ENCODE results near the gene CEP68.
A peak's percentile ranks its signal among the peaks of the same experiment; 100 is the strongest.
"Not testable (repeated sequence)": the region's sequence is repeated elsewhere in the genome, so short reads cannot be mapped to it uniquely, and the experiment has no call there.

Gene CEP68

GRCh38 chr2:65122313-65122712 lies 66.1 kb downstream of the CEP68 start:
- no peak overlapping the region for H3K4me3 ChIP-seq (ENCODE audit: low read length)
- TF ChIP-seq, protein P1, sequence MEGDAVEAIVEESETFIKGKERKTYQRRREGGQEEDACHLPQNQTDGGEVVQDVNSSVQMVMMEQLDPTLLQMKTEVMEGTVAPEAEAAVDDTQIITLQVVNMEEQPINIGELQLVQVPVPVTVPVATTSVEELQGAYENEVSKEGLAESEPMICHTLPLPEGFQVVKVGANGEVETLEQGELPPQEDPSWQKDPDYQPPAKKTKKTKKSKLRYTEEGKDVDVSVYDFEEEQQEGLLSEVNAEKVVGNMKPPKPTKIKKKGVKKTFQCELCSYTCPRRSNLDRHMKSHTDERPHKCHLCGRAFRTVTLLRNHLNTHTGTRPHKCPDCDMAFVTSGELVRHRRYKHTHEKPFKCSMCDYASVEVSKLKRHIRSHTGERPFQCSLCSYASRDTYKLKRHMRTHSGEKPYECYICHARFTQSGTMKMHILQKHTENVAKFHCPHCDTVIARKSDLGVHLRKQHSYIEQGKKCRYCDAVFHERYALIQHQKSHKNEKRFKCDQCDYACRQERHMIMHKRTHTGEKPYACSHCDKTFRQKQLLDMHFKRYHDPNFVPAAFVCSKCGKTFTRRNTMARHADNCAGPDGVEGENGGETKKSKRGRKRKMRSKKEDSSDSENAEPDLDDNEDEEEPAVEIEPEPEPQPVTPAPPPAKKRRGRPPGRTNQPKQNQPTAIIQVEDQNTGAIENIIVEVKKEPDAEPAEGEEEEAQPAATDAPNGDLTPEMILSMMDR (conservative IDR thresholded peaks at IDR 0.05; ENCODE audit: low read depth, low read length): no peak
- no peak for DNase-seq (ENCODE audit: low read depth)

DNA sequence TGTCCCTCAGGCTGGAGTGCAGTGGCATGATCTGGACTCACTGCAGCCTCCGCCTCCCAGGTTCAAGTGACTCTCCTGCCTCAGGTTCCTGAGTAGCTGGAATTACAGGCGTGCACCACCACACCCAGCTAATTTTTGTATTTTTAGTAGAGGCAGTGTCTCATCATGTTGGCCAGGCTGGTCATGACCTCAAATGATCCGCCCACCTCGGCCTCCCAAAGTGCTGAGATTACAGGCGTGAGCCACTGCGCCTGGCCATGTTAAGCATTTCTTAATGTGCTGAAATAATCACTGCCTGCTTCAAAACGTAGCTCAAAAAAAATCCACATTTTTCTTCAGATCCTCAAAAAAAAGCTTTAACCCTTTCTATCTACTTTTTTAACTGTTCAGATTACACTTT lies 69.2 kb downstream of the CEP68 start:
- DNase-seq (ENCODE audit: low read depth); H3K4me3 ChIP-seq (ENCODE audit: low read length): not testable (repeated sequence)

- DNase-seq (ENCODE audit: low read depth): no peak
- H3K4me3 ChIP-seq (ENCODE audit: low read length): peak overlapping the region; percentile 99
- TF ChIP-seq, protein P1 (conservative IDR thresholded peaks at IDR 0.05; ENCODE audit: low read depth, low read length): no peak
These were observed 72.3 kb downstream of the CEP68 start for GRCh38 chr2:65128297-65129190.

- TF ChIP-seq, protein P1 (conservative IDR thresholded peaks at IDR 0.05; ENCODE audit: low read depth, low read length): no peak
- DNase-seq (ENCODE audit: low read depth): no peak
- peak overlapping the region; percentile 99 for H3K4me3 ChIP-seq (ENCODE audit: low read length)
These were observed 73.1 kb downstream of the CEP68 start for GRCh38 chr2:65129286-65129825.

DNA sequence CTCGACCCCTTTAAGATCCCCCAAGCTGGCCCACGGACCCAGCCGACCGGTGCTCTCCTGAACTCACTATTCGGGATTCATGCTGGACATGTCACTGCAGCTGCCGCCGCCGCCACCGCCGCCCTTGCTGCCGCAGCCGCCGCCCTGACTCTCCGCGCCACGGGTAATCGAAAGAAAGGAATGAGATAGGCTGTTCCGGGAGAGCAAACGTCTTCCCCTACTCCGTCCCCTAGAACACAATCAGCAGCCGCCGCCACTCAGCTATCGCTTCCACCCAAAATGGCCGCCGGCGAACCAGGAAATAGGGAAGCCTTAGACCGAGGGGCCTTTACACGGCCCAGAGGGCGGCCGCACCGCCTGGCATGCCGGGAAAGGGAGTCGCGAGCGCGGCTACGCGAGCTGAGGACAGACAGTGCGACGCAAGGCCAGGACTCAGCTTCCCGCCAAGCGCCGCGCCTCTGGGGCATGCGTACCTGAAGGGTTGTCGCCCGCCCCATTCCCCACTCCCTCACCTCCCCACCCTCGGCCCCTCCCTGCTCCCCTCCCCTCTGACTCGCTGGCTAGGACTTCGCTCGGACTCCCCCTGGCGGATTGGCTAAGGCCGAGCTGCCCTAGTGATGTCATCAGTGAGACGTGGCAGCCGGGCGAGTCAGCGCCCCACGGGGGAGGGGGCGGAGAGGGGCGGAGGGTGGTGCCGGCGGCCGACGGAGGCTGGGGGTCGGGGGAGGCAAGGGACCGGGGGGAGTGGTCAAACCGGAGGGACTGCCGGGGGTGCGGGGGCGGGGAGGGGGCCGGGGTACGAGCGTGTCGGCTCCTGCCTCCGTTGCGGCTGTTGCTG lies 73.8 kb downstream of the CEP68 start, which contains the start of gene RAB1A:
Gene RAB1A, minus strand, starts transcription at position 281 of the 838 bp plus-strand sequence. Its CDS starts 191 bp downstream, at position 90.
- peak within 1 kb of the TSS; percentile 99 for H3K4me3 ChIP-seq (ENCODE audit: low read length)
- TF ChIP-seq, protein P1 (conservative IDR thresholded peaks at IDR 0.05; ENCODE audit: low read depth, low read length): peak; percentile 28
- DNase-seq (ENCODE audit: low read depth): peak; percentile 99

DNA sequence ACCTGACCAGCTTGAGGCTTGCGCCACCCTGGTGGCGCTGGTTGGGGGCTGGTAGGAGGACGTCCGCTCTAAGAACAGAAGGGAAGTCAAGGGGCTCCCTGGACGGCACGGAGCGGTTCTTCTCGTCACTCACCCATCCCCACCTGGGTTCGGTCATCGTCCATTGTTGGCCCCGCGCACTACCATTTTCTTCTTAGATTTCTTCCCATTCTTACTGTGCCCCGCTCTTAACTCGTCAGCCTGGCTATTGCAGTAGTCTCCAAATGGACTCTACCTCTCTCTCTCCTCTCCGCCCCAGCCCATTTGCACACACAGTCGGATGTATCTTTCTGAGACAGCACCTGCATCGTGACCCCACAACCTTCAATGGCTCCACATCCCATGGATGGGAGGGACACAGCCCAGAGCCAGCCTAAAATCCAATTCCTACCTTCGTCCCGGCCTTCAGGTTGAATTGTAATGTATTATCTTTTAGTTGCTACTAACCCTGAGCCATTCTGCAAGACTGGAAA lies 74.5 kb downstream of the CEP68 start:
- TF ChIP-seq, protein P1 (conservative IDR thresholded peaks at IDR 0.05; ENCODE audit: low read depth, low read length): no peak
- no peak for DNase-seq (ENCODE audit: low read depth)
- peak overlapping the region; percentile 67 for H3K4me3 ChIP-seq (ENCODE audit: low read length)

GRCh38 chr2:65132930-65133329 lies 76.7 kb downstream of the CEP68 start:
- not testable (repeated sequence) for DNase-seq (ENCODE audit: low read depth)

More at GRCh38 chr2:65132930-65133329, 76.7 kb downstream of the CEP68 start:
- not testable (repeated sequence) for H3K4me3 ChIP-seq (ENCODE audit: low read length)

All from retinal pigment epithelial cell (primary cell).